HepG2 (cell line): ENCODE measurements around the gene PLEKHG5.
"Not testable (repeated sequence)": the region's sequence is repeated elsewhere in the genome, so short reads cannot be mapped to it uniquely, and the experiment has no call there.

Source experiments
- DNMT1 ChIP-seq: sonication (generic); formaldehyde crosslinking; IDR thresholded peaks from 2 replicates; pipeline ENCODE4 v1.5.1; 2020; ENCODE audit warnings: mild to moderate bottlenecking, missing genetic modification reagents
- NFIC ChIP-seq: IDR thresholded peaks from 2 replicates; pipeline ENCODE4 v1.6.1; 2012; ENCODE audit warnings: mild to moderate bottlenecking, low read length, inconsistent platforms
- SRSF1 ChIP-seq: fragments of 200-400 bp; formaldehyde crosslinking; optimal IDR thresholded peaks from 2 replicates; pipeline ENCODE3; 2017; ENCODE audit warnings: mild to moderate bottlenecking, low read depth, low read length, moderate library complexity
- TF ChIP-seq, protein P1 (sequence below): fragments of 450-650 bp; IDR thresholded peaks from 2 replicates; pipeline ENCODE4 v1.6.1; 2017; ENCODE audit warnings: mild to moderate bottlenecking
- TF ChIP-seq, protein P2 (sequence below), 2 experiments: sonication (generic) in 1 of 2; formaldehyde crosslinking in 1 of 2; IDR thresholded peaks; 2 replicates each; pipeline versions ENCODE4 v1.5.1 to v1.6.1; 2011 to 2020; ENCODE audit warnings: borderline replicate concordance in 1 of 2, low read depth in 1 of 2, low read length in 1 of 2, mild to moderate bottlenecking in 1 of 2, missing genetic modification reagents in 1 of 2, moderate library complexity in 1 of 2
- TF ChIP-seq, protein P3 (sequence below): sonication (generic); formaldehyde crosslinking; IDR thresholded peaks from 2 replicates; pipeline ENCODE4 v1.4.0; 2020; ENCODE audit warnings: missing genetic modification reagents

DNA sequence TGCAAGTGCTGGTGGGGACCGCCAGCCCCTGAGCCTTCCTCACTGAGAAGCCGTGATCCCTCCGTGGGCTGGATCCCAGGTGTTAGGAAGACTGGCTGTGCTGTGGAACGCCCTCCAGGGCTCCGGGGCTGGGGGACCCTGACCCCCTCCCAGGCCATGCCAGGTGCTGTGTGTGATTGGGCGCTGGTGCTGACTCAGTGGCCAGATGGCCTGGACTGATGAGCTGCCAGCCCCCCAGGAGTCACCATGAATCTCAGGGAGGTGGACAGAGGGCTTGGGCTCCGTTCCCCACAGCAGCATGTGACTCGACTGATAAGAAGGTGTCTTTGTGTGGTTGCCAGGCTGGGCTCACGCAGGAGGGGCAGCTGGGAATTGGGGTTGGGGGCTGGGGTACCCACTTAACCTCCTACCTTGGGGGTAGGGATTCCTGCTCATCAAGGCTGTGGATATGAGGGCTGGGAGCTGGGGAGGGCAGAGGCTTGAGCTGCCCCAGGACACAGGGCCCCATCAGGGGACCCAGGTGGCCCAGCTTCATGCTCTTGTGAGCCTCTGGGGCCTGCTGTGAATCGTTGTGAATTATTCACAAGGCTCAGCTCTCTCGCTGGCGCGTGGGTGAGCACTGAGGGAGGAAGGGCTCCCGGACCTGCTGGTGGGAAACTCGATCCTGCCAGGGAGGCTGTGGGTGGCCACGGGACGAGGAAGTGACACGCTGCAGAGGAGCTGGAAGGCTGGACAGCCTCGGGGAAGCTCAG is 61.6 kb downstream of the PLEKHG5 start:
- TF ChIP-seq SRSF1; NFIC; DNMT1 (CRISPR knock-in tag): not testable (repeated sequence)
- TF ChIP-seq, protein P1, sequence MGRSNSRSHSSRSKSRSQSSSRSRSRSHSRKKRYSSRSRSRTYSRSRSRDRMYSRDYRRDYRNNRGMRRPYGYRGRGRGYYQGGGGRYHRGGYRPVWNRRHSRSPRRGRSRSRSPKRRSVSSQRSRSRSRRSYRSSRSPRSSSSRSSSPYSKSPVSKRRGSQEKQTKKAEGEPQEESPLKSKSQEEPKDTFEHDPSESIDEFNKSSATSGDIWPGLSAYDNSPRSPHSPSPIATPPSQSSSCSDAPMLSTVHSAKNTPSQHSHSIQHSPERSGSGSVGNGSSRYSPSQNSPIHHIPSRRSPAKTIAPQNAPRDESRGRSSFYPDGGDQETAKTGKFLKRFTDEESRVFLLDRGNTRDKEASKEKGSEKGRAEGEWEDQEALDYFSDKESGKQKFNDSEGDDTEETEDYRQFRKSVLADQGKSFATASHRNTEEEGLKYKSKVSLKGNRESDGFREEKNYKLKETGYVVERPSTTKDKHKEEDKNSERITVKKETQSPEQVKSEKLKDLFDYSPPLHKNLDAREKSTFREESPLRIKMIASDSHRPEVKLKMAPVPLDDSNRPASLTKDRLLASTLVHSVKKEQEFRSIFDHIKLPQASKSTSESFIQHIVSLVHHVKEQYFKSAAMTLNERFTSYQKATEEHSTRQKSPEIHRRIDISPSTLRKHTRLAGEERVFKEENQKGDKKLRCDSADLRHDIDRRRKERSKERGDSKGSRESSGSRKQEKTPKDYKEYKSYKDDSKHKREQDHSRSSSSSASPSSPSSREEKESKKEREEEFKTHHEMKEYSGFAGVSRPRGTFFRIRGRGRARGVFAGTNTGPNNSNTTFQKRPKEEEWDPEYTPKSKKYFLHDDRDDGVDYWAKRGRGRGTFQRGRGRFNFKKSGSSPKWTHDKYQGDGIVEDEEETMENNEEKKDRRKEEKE: not testable (repeated sequence)
- TF ChIP-seq, protein P2, sequence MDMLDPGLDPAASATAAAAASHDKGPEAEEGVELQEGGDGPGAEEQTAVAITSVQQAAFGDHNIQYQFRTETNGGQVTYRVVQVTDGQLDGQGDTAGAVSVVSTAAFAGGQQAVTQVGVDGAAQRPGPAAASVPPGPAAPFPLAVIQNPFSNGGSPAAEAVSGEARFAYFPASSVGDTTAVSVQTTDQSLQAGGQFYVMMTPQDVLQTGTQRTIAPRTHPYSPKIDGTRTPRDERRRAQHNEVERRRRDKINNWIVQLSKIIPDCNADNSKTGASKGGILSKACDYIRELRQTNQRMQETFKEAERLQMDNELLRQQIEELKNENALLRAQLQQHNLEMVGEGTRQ (IDR thresholded peaks at IDR 0.05; ENCODE audit: low read depth, low read length): not testable (repeated sequence)
- TF ChIP-seq, protein P2 (CRISPR knock-in tag; IDR thresholded peaks at IDR 0.05; ENCODE audit: borderline replicate concordance): not testable (repeated sequence)
- TF ChIP-seq, protein P3, sequence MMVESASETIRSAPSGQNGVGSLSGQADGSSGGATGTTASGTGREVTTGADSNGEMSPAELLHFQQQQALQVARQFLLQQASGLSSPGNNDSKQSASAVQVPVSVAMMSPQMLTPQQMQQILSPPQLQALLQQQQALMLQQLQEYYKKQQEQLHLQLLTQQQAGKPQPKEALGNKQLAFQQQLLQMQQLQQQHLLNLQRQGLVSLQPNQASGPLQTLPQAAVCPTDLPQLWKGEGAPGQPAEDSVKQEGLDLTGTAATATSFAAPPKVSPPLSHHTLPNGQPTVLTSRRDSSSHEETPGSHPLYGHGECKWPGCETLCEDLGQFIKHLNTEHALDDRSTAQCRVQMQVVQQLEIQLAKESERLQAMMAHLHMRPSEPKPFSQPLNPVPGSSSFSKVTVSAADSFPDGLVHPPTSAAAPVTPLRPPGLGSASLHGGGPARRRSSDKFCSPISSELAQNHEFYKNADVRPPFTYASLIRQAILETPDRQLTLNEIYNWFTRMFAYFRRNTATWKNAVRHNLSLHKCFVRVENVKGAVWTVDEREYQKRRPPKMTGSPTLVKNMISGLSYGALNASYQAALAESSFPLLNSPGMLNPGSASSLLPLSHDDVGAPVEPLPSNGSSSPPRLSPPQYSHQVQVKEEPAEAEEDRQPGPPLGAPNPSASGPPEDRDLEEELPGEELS (CRISPR knock-in tag): not testable (repeated sequence)
